H1 (cell line): ENCODE measurements around the gene ZSCAN22. TPM values are rescaled to one million over a fixed set of nuclear protein-coding genes. Genes with fewer than 3 reads are reported as not detected.

Experiments used
- CTCF ChIA-PET: fragments of 300-600 bp; sonication (Branson Sonifier 250); formaldehyde crosslinking; loops from one replicate; lab custom pipeline; 2021; ENCODE audit not compliant: partially characterized antibody; lab: Charles Lee
- POLR2A ChIA-PET: fragments of 300-600 bp; sonication (Branson Sonifier 250); formaldehyde crosslinking; loops from one replicate; lab custom pipeline; 2021; ENCODE audit warnings: inconsistent platforms; ENCODE audit not compliant: partially characterized antibody; lab: Charles Lee
- DNase-seq, 2 experiments: peaks; one replicate each; pipeline versions ENCODE4 v3.0.0 to v3.0.0-alpha.2; 2010 to 2022; ENCODE audit warnings: low spot score in 2 of 2, low read depth in 1 of 2, mixed read lengths in 1 of 2
- FAIRE-seq: peaks from 2 replicates; lab custom pipeline; 2011; peaks lifted over from hg19 to GRCh38; lab: Jason Lieb, UNC
- H2AFZ ChIP-seq: 2 replicates; pipeline ENCODE4 v1.8.1; 2012; ENCODE audit warnings: low read length, inconsistent platforms
- H2AK5ac ChIP-seq: 2 replicates; pipeline ENCODE4 v1.6.1; 2013; ENCODE audit warnings: low read depth, low read length
- H2BK120ac ChIP-seq: replicated peaks from 2 replicates; pipeline ENCODE3; 2013; ENCODE audit warnings: low read depth, low read length, inconsistent platforms
- H2BK12ac ChIP-seq: 2 replicates; pipeline ENCODE4 v1.6.1; 2013; ENCODE audit warnings: low read depth, low read length
- H2BK15ac ChIP-seq: 2 replicates; pipeline ENCODE4 v1.6.1; 2013; ENCODE audit warnings: low read length
- H2BK20ac ChIP-seq: 2 replicates; pipeline ENCODE4 v1.6.1; 2013; ENCODE audit warnings: low read length
- H2BK5ac ChIP-seq: 2 replicates; pipeline ENCODE4 v1.6.1; 2013; ENCODE audit warnings: low read depth, low read length
- H3K14ac ChIP-seq: 2 replicates; pipeline ENCODE4 v1.6.1; 2013; ENCODE audit warnings: inconsistent platforms; ENCODE audit not compliant: insufficient read length
- H3K18ac ChIP-seq: 2 replicates; pipeline ENCODE4 v1.6.1; 2013; ENCODE audit warnings: low read length; ENCODE audit errors: extremely low read depth
- H3K23ac ChIP-seq: 2 replicates; pipeline ENCODE4 v1.6.1; 2013; ENCODE audit warnings: inconsistent platforms; ENCODE audit not compliant: insufficient read length
- H3K23me2 ChIP-seq: 2 replicates; pipeline ENCODE4 v1.6.1; 2013; ENCODE audit warnings: low read depth, low read length
- H3K27ac ChIP-seq: 2 replicates; pipeline ENCODE4 v1.6.1; 2011; ENCODE audit warnings: low read depth, low read length, inconsistent platforms
- H3K27me3 ChIP-seq, 4 experiments: replicated peaks in 1 of 4; 1 replicate in 1 of 4; 2 replicates in 3 of 4; pipeline versions ENCODE4 v1.6.1 to v1.8.1; 2011 to 2013; ENCODE audit warnings: low read length in 3 of 4, mild to moderate bottlenecking in 3 of 4, inconsistent platforms in 2 of 4, mixed read lengths in 2 of 4, moderate library complexity in 1 of 4; ENCODE audit not compliant: control insufficient read depth in 3 of 4, insufficient read depth in 3 of 4; ENCODE audit errors: extremely low read depth in 1 of 4
- H3K36me3 ChIP-seq, 4 experiments: 2 replicates each; pipeline versions ENCODE4 v1.6.1 to v1.8.1; 2011 to 2013; ENCODE audit warnings: mild to moderate bottlenecking in 4 of 4, low read length in 3 of 4, moderate library complexity in 2 of 4, control low read depth in 1 of 4, inconsistent platforms in 1 of 4; ENCODE audit not compliant: insufficient read depth in 4 of 4, control insufficient read depth in 2 of 4
- H3K4ac ChIP-seq: replicated peaks from 2 replicates; pipeline ENCODE3; 2013; ENCODE audit warnings: low read length, low read depth, mixed read lengths, inconsistent platforms; ENCODE audit not compliant: insufficient read length
- H3K4me1 ChIP-seq, 4 experiments: replicated peaks in 1 of 4; 1 replicate in 1 of 4; 2 replicates in 3 of 4; pipeline versions ENCODE4 v1.6.1 to v1.8.1; 2011 to 2013; ENCODE audit warnings: low read length in 3 of 4, inconsistent platforms in 2 of 4, mixed read lengths in 1 of 4; ENCODE audit not compliant: insufficient read depth in 4 of 4, control insufficient read depth in 3 of 4
- H3K4me2 ChIP-seq, 2 experiments: 2 replicates each; pipeline versions ENCODE4 v1.6.1 to v1.8.1; 2011 to 2013; ENCODE audit warnings: low read depth in 2 of 2, low read length in 2 of 2, control low read depth in 1 of 2, inconsistent platforms in 1 of 2, mild to moderate bottlenecking in 1 of 2; ENCODE audit not compliant: insufficient read depth in 1 of 2
- H3K4me3 ChIP-seq, 4 experiments: fragments of 200-600, 300-600 bp in 1 of 4; sonication (generic), shearing (Covaris generic), sonication (Bioruptor Twin) in 1 of 4; 2 replicates each; pipeline versions ENCODE4 v1.5.1 to v1.8.1; 2011 to 2016; ENCODE audit warnings: low read length in 4 of 4, low read depth in 3 of 4, control low read depth in 2 of 4, inconsistent platforms in 2 of 4, mild to moderate bottlenecking in 2 of 4, mixed read lengths in 1 of 4, moderate library complexity in 1 of 4; ENCODE audit not compliant: insufficient read depth in 2 of 4; ENCODE audit errors: extremely low read depth in 1 of 4
- H3K56ac ChIP-seq: replicated peaks from 2 replicates; pipeline ENCODE3; 2013; ENCODE audit warnings: low read depth, mild to moderate bottlenecking, mixed read lengths, low read length, inconsistent platforms; ENCODE audit not compliant: insufficient read length
- H3K79me1 ChIP-seq: 2 replicates; pipeline ENCODE4 v1.6.1; 2013; ENCODE audit warnings: low read depth, low read length, control low read depth
- H3K79me2 ChIP-seq, 2 experiments: 2 replicates each; pipeline versions ENCODE4 v1.6.1 to v1.8.1; 2012 to 2013; ENCODE audit warnings: low read length in 2 of 2, mild to moderate bottlenecking in 2 of 2, inconsistent platforms in 1 of 2; ENCODE audit not compliant: insufficient read depth in 2 of 2, control insufficient read depth in 1 of 2
- H3K9ac ChIP-seq, 4 experiments: replicated peaks in 1 of 4; 1 replicate in 1 of 4; 2 replicates in 3 of 4; pipeline versions ENCODE4 v1.6.1 to v1.8.1; 2011 to 2013; ENCODE audit warnings: low read depth in 3 of 4, low read length in 3 of 4, control low read depth in 2 of 4, mild to moderate bottlenecking in 2 of 4, moderate library complexity in 2 of 4, inconsistent platforms in 1 of 4; ENCODE audit errors: extremely low read depth in 1 of 4
- H3K9me3 ChIP-seq, 2 experiments: 2 replicates each; pipeline versions ENCODE4 v1.6.1 to v1.8.1; 2012 to 2013; ENCODE audit warnings: mild to moderate bottlenecking in 2 of 2, moderate library complexity in 2 of 2, control low read depth in 1 of 2, inconsistent platforms in 1 of 2, low read depth in 1 of 2, low read length in 1 of 2, mixed read lengths in 1 of 2; ENCODE audit not compliant: insufficient read depth in 2 of 2
- H4K20me1 ChIP-seq, 2 experiments: replicated peaks in 1 of 2; 2 replicates each; pipeline versions ENCODE3 to v1.8.1; 2011 to 2013; ENCODE audit warnings: inconsistent platforms in 2 of 2, low read length in 2 of 2, mild to moderate bottlenecking in 1 of 2; ENCODE audit not compliant: insufficient read depth in 2 of 2, control insufficient read depth in 1 of 2
- H4K5ac ChIP-seq: 2 replicates; pipeline ENCODE4 v1.6.1; 2013; ENCODE audit warnings: low read length, low read depth, mixed read lengths, inconsistent platforms; ENCODE audit not compliant: insufficient read length
- H4K8ac ChIP-seq: 2 replicates; pipeline ENCODE4 v1.8.0; 2013; ENCODE audit warnings: mild to moderate bottlenecking, moderate library complexity, low read length, inconsistent platforms; ENCODE audit not compliant: insufficient read depth; ENCODE audit errors: extremely low read depth
- H4K91ac ChIP-seq: replicated peaks from 2 replicates; pipeline ENCODE3; 2013; ENCODE audit warnings: low read length, mixed read lengths, inconsistent platforms; ENCODE audit not compliant: insufficient read length
- ASH2L ChIP-seq: fragments of 200-600, 300-600 bp; sonication (generic); IDR thresholded peaks from one replicate; pipeline ENCODE4 v1.7.1; 2017; ENCODE audit warnings: low read length
- KDM1A ChIP-seq: fragments of 200-600, 300-600 bp; sonication (generic); IDR thresholded peaks from 2 replicates; pipeline ENCODE4 v1.7.1; 2016; ENCODE audit warnings: mild to moderate bottlenecking, low read length, borderline replicate concordance
- PHF8 ChIP-seq: fragments of 200-600 bp; sonication (generic); conservative IDR thresholded peaks from 2 replicates; pipeline ENCODE4 v1.7.1; 2012; ENCODE audit warnings: low read depth, mild to moderate bottlenecking, inconsistent platforms, low read length, moderate library complexity
- POLR2A ChIP-seq, 2 experiments: IDR thresholded peaks; 1 replicate in 1 of 2; 2 replicates in 1 of 2; pipeline ENCODE4 v1.6.1; 2011; ENCODE audit warnings: low read depth in 2 of 2, low read length in 2 of 2, mild to moderate bottlenecking in 2 of 2; ENCODE audit errors: control extremely low read depth in 1 of 2
- POLR2AphosphoS5 ChIP-seq: IDR thresholded peaks from 2 replicates; pipeline ENCODE4 v1.6.1; 2011; ENCODE audit warnings: low read depth, low read length
- TEAD4 ChIP-seq: IDR thresholded peaks from 2 replicates; pipeline ENCODE4 v1.6.1; 2012; ENCODE audit warnings: low read depth, low read length, inconsistent platforms, mixed read lengths
- WGBS, 2 experiments: shearing (Covaris generic) in 1 of 2; methylation state at CpG; one replicate each; pipeline versions ENCODE4 v1.1.6 to v1.1.7; 2013 to 2015; ENCODE audit warnings: low lambda C conversion rate in 2 of 2, mixed read lengths in 2 of 2, inconsistent platforms in 1 of 2, low coverage in 1 of 2, missing lambda C conversion rate in 1 of 2; ENCODE audit not compliant: insufficient replicate concordance in 2 of 2, insufficient coverage in 1 of 2, insufficient read length in 1 of 2; ENCODE audit errors: extremely low coverage in 1 of 2, missing lambda C conversion rate in 1 of 2; 5-methylcytosine and 5-hydroxymethylcytosine counted together
- polyA plus RNA-seq, 7 experiments: library from polyadenylated mRNA; depleted of rRNA in 3 of 7; stranded (reverse) in 5 of 7; unstranded in 2 of 7; fragments of >200 nt in 5 of 7; fragments of 200-250 nt in 2 of 7; gene quantifications; 1 replicate in 5 of 7; 2 replicates in 1 of 7; 4 replicates in 1 of 7; pipeline versions ENCODE4 v1.2.1 to v1.2.3, GENCODE V29; 2011 to 2013; ENCODE audit warnings: missing spikeins in 2 of 7, mixed read lengths in 2 of 7
- total RNA-seq: library from RNA; stranded (reverse); fragmentation: NEBNext Ultra II Directional; extraction: Animal tissue kit (Norgen Biotek cat#: 25700); gene quantifications from 2 replicates; pipeline ENCODE4 v1.2.1, GENCODE V29; 2021

The ZSCAN22 gene
- total and polyA plus RNA-seq, 2 of the 8 experiments (the other 6 are each of a cell fraction or from before 2014, with no cell fraction given), result 3.2 to 3.3 TPM

DNA sequence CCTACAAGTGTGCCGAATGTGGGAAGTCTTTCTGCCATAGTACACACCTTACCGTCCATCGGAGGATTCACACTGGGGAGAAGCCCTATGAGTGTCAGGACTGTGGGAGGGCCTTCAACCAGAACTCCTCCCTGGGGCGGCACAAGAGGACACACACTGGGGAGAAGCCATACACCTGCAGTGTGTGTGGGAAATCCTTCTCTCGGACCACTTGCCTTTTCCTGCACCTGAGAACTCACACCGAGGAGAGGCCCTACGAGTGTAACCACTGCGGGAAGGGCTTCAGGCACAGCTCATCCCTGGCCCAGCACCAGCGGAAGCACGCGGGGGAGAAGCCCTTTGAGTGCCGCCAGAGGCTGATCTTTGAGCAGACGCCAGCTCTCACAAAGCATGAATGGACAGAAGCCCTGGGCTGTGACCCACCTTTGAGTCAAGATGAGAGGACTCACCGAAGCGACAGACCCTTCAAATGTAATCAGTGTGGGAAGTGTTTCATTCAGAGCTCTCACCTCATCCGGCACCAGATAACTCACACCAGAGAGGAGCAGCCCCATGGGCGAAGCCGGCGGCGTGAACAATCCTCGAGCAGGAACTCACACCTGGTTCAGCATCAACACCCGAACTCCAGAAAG lies 31.9 kb upstream of the ZSCAN22 start:
- peaks cover 14% of the 10 kb centered on the region for H3K79me1 ChIP-seq
- no peak overlapping the region for H3K18ac ChIP-seq
- H3K79me2 ChIP-seq, result peaks cover 0 to 30% of the 10 kb centered on the region in 2 experiments; a peak in 2 of 4 replicates
- H2BK5ac ChIP-seq, result no peak overlapping the region
- no peak overlapping the region for H3K4me2 ChIP-seq
- H3K4me1 ChIP-seq, result no peaks in the 10 kb centered on the region
- H3K4ac ChIP-seq, result no peak overlapping the region
- no peak overlapping the region for H4K8ac ChIP-seq
- peaks cover 0 to 3% of the 10 kb centered on the region in 2 experiments; a peak in 1 of 4 replicates for H3K9me3 ChIP-seq
- H4K5ac ChIP-seq, result no peak overlapping the region
- H3K14ac ChIP-seq, result no peak overlapping the region
- DNase-seq, result no peak
- H2BK120ac ChIP-seq, result no peak overlapping the region
- WGBS, 2 experiments, result 94% methylated on average over 22 of the region's 22 CpGs; no CpG with 5 or more reads in 1 of the 2 experiments
- no peak overlapping the region for H2BK15ac ChIP-seq
- H2AFZ ChIP-seq, result no peak overlapping the region
- no peak overlapping the region for H3K23ac ChIP-seq
- no peak overlapping the region for H2AK5ac ChIP-seq
- no peaks in the 10 kb centered on the region for H3K23me2 ChIP-seq
- H3K27ac ChIP-seq, result no peak overlapping the region
- no peak overlapping the region for H3K9ac ChIP-seq
- no peak for FAIRE-seq
- H3K36me3 ChIP-seq, result peaks cover 29 to 68% (median 53%) of the 10 kb centered on the region in 4 experiments
- H2BK20ac ChIP-seq, result no peak overlapping the region
- no peak overlapping the region for H3K4me3 ChIP-seq
- no peaks in the 10 kb centered on the region for H3K27me3 ChIP-seq
- H3K56ac ChIP-seq, result no peak overlapping the region
- no peak for TF ChIP-seq ASH2L
- TF ChIP-seq TEAD4, result no peak
- peak; percentile 19; the same call in 1 of the 2 replicates for TF ChIP-seq POLR2AphosphoS5
- TF ChIP-seq POLR2A (IDR thresholded peaks at IDR 0.05; ENCODE audit: control extremely low read depth in 1 of 2, low read depth in 2 of 2, low read length in 2 of 2), result peak in 1 of 2 experiments; percentile 34; a peak in 1 of 3 replicates
- TF ChIP-seq PHF8, result no peak
- no peak for TF ChIP-seq KDM1A
- H4K20me1 ChIP-seq, result peaks cover 12 to 25% of the 10 kb centered on the region in 2 experiments
- H2BK12ac ChIP-seq, result no peak overlapping the region
- no peak overlapping the region for H4K91ac ChIP-seq
- ChIA-PET CTCF (interaction anchor here (0.8 to 2.7 kb wide), 2 partner anchors 11 to 16 kb away, joined by 3 to 7 read pairs; no protein-coding TSS in a partner anchor), POLR2A (interaction anchor here (1.1 to 1.9 kb wide), 5 partner anchors 8 to 91 kb away, joined by 3 to 5 read pairs (median 4); partner anchors contain the start of genes ERVK3-1 and ZNF8)
